SU-DHL-6 (cell line): ENCODE measurements around the gene HS2ST1.

Experiments used
- H2AFZ ChIP-seq: fragments of 200-600 bp; sonication (generic); 2 replicates; pipeline ENCODE4 v1.6.1; 2014; ENCODE audit warnings: low read depth, mild to moderate bottlenecking, moderate library complexity, mixed read lengths, antibody characterized with exemption, low read length; ENCODE audit not compliant: severe bottlenecking
- H3F3A ChIP-seq: fragments of 200-600 bp; shearing (Covaris generic); 2 replicates; pipeline ENCODE4 v1.6.0; 2016; ENCODE audit warnings: antibody characterized with exemption, mild to moderate bottlenecking; ENCODE audit not compliant: insufficient read depth
- H3K27ac ChIP-seq: fragments of 200-600 bp; sonication (generic); 2 replicates; pipeline ENCODE4 v1.5.1; 2016; ENCODE audit warnings: low read depth, mild to moderate bottlenecking, low read length, moderate library complexity, mixed read lengths
- H3K27me3 ChIP-seq: fragments of 200-600 bp; sonication (generic), shearing (Covaris generic); 2 replicates; pipeline ENCODE4 v1.6.0; 2014; ENCODE audit warnings: mild to moderate bottlenecking, low read length
- H3K36me3 ChIP-seq: fragments of 200-600 bp; sonication (generic); 2 replicates; pipeline ENCODE4 v1.6.1; 2014; ENCODE audit warnings: mild to moderate bottlenecking, low read length, mixed read lengths
- H3K4me2 ChIP-seq: fragments of 300-600, 200-600 bp; shearing (Covaris generic), sonication (generic); 2 replicates; pipeline ENCODE4 v1.6.0; 2014; ENCODE audit warnings: low read length, low read depth, mild to moderate bottlenecking; ENCODE audit not compliant: poor library complexity, severe bottlenecking
- H3K4me3 ChIP-seq: fragments of 200-600 bp; sonication (generic); 2 replicates; pipeline ENCODE4 v1.5.1; 2014; ENCODE audit warnings: antibody characterized with exemption, low read length, mild to moderate bottlenecking, mixed read lengths; ENCODE audit not compliant: insufficient read depth, poor library complexity, severe bottlenecking
- H3K79me2 ChIP-seq: fragments of 200-600 bp; sonication (generic); 2 replicates; pipeline ENCODE4 v1.6.1; 2014; ENCODE audit warnings: mild to moderate bottlenecking, low read length, moderate library complexity; ENCODE audit not compliant: insufficient read depth
- H3K9ac ChIP-seq: fragments of 200-600 bp; sonication (generic); 2 replicates; pipeline ENCODE4 v1.7.0; 2014; ENCODE audit warnings: mild to moderate bottlenecking, low read length
- H3K9me2 ChIP-seq: fragments of 200-600 bp; sonication (generic); replicated peaks from 2 replicates; pipeline ENCODE4 v1.6.1; 2014; ENCODE audit warnings: low read length; ENCODE audit not compliant: insufficient read depth
- H3K9me3 ChIP-seq: fragments of 200-600 bp; sonication (generic); 2 replicates; pipeline ENCODE4 v1.6.1; 2014; ENCODE audit warnings: low read length, mixed read lengths; ENCODE audit not compliant: insufficient read depth
- H4K20me1 ChIP-seq: fragments of 200-600 bp; sonication (generic); 2 replicates; pipeline ENCODE4 v1.6.1; 2014; ENCODE audit warnings: low read depth, mild to moderate bottlenecking, antibody characterized with exemption, low read length, moderate library complexity, mixed read lengths
- CTCF ChIP-seq: fragments of 200-600 bp; sonication (generic); IDR thresholded peaks from one replicate; pipeline ENCODE4 v1.5.1; 2017; ENCODE audit warnings: antibody characterized with exemption, mild to moderate bottlenecking, low read length, moderate library complexity; ENCODE audit not compliant: insufficient read depth, poor library complexity, severe bottlenecking
- EZH2phosphoT487 ChIP-seq: fragments of 200-600 bp; sonication (generic), shearing (Covaris generic); conservative IDR thresholded peaks from 2 replicates; pipeline ENCODE4 v1.6.1; 2018; ENCODE audit warnings: mild to moderate bottlenecking, antibody characterized with exemption, low read length, moderate library complexity, mixed read lengths

The HS2ST1 gene

GRCh38 chr1:87056974-87057373 is 142.5 kb downstream of the HS2ST1 start:
- no peaks in the 10 kb centered on the region for H3K9me2 ChIP-seq
- H4K20me1 ChIP-seq, result no peaks in the 10 kb centered on the region
- H3K27ac ChIP-seq, result peak overlapping the region; percentile 98
- peak overlapping the region; percentile 66 for H3K4me2 ChIP-seq
- no peaks in the 10 kb centered on the region for H3K27me3 ChIP-seq
- peaks cover 82% of the 10 kb centered on the region for H3F3A ChIP-seq
- H3K36me3 ChIP-seq, result no peaks in the 10 kb centered on the region
- TF ChIP-seq CTCF, result no peak
- TF ChIP-seq EZH2phosphoT487, result no peak
- peak overlapping the region; percentile 7 for H3K4me3 ChIP-seq
- H3K79me2 ChIP-seq, result peaks cover 81% of the 10 kb centered on the region
- H3K9ac ChIP-seq, result peak overlapping the region; percentile 53
- no peaks in the 10 kb centered on the region for H3K9me3 ChIP-seq
- H2AFZ ChIP-seq, result no peak overlapping the region

- Histone ChIP-seq H3K27ac (peak overlapping the region; percentile 98), H3K4me2 (peak overlapping the region; percentile 80), H3K9ac (peak overlapping the region; percentile 61), H2AFZ (no peak overlapping the region), H3K36me3 (peaks cover 9% of the 10 kb centered on the region), H3K79me2 (peaks cover 81% of the 10 kb centered on the region), H3K9me2 (no peaks in the 10 kb centered on the region), H3K27me3 (no peaks in the 10 kb centered on the region), H4K20me1 (no peaks in the 10 kb centered on the region), H3K4me3 (peak overlapping the region; percentile 43), H3F3A (peaks cover 82% of the 10 kb centered on the region), H3K9me3 (peaks cover 7% of the 10 kb centered on the region; the same call in 1 of the 2 replicates)
- TF ChIP-seq CTCF (no peak), EZH2phosphoT487 (no peak)
Measured at GRCh38 chr1:87058343-87058649, 143.9 kb downstream of the HS2ST1 start.

GRCh38 chr1:87061742-87062156 is 147.3 kb downstream of the HS2ST1 start:
- no peak for TF ChIP-seq EZH2phosphoT487
- no peak for TF ChIP-seq CTCF
- Histone ChIP-seq H3K79me2 (peaks cover 79% of the 10 kb centered on the region), H4K20me1 (no peaks in the 10 kb centered on the region), H3K9me3 (peaks cover 11% of the 10 kb centered on the region; the same call in 1 of the 2 replicates), H3K9me2 (no peaks in the 10 kb centered on the region), H3K27ac (peak overlapping the region; percentile 98), H3K4me2 (peak overlapping the region; percentile 80), H3K9ac (peak overlapping the region; percentile 42), H2AFZ (no peak overlapping the region), H3K27me3 (no peaks in the 10 kb centered on the region), H3F3A (peaks cover 79% of the 10 kb centered on the region), H3K36me3 (peaks cover 19% of the 10 kb centered on the region), H3K4me3 (peak overlapping the region; percentile 25)

- Histone ChIP-seq H3K27me3 (no peaks in the 10 kb centered on the region), H3K9me3 (peaks cover 11% of the 10 kb centered on the region; the same call in 1 of the 2 replicates), H3K27ac (peak overlapping the region; percentile 98), H3K9ac (peak overlapping the region; percentile 42), H3F3A (peaks cover 72% of the 10 kb centered on the region), H4K20me1 (no peaks in the 10 kb centered on the region), H2AFZ (no peak overlapping the region), H3K4me2 (peak overlapping the region; percentile 80), H3K4me3 (peak overlapping the region; percentile 40), H3K79me2 (peaks cover 79% of the 10 kb centered on the region), H3K9me2 (no peaks in the 10 kb centered on the region), H3K36me3 (peaks cover 19% of the 10 kb centered on the region)
- no peak for TF ChIP-seq CTCF
- TF ChIP-seq EZH2phosphoT487, result no peak
Measured at GRCh38 chr1:87062687-87063086, 148.3 kb downstream of the HS2ST1 start.
